Measurements from ENCODE around the gene EFEMP2.
"Not testable (repeated sequence)": the region's sequence is repeated elsewhere in the genome, so short reads cannot be mapped to it uniquely, and the experiment has no call there.

Gene EFEMP2

DNA sequence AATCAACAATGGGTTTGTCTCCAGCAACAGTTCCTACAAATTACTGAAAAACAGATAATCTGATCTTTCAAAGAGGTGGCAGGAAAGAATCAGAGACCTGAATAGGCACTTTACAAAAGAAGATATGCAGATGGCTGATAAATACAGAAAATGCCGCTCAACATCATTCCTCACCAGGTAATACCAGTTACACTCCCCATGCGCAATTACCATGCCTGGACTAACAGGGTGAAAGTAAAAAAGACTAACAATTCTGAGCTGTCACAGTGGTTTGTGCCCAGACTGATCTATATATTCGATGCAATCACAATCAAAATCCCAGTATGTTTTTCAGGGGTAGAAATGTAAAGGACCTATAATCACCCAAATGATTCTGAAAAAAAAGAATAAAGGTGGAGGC lies 28.8 kb downstream of the EFEMP2 start:
- H3K4me3 ChIP-seq (ENCODE audit: low read depth, low read length): no peak overlapping the region
- TF ChIP-seq, protein P1, sequence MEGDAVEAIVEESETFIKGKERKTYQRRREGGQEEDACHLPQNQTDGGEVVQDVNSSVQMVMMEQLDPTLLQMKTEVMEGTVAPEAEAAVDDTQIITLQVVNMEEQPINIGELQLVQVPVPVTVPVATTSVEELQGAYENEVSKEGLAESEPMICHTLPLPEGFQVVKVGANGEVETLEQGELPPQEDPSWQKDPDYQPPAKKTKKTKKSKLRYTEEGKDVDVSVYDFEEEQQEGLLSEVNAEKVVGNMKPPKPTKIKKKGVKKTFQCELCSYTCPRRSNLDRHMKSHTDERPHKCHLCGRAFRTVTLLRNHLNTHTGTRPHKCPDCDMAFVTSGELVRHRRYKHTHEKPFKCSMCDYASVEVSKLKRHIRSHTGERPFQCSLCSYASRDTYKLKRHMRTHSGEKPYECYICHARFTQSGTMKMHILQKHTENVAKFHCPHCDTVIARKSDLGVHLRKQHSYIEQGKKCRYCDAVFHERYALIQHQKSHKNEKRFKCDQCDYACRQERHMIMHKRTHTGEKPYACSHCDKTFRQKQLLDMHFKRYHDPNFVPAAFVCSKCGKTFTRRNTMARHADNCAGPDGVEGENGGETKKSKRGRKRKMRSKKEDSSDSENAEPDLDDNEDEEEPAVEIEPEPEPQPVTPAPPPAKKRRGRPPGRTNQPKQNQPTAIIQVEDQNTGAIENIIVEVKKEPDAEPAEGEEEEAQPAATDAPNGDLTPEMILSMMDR (conservative IDR thresholded peaks at IDR 0.05; ENCODE audit: low read depth, low read length): no peak
- DNase-seq (ENCODE audit: low read depth): no peak

DNA sequence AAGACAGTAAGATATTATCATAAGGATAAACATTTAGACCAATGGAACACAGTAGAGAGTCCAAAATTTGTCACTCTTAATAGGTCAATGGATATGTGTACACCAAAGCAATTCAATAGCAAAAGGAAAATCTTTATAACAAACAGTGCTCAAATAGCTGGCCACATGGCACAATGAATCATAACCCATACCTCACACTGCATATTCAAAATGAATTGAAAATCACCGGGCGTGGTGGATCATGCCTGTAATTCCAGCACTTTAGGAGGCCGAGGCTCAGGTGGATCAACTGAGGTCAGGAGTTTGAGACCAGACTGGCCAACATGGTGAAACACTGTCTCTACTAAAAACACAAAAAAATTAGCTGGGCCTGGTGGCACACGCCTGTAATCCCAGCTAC lies 30.5 kb downstream of the EFEMP2 start:
- DNase-seq (ENCODE audit: low read depth): no peak
- no peak overlapping the region for H3K4me3 ChIP-seq (ENCODE audit: low read depth, low read length)
- TF ChIP-seq, protein P1 (conservative IDR thresholded peaks at IDR 0.05; ENCODE audit: low read depth, low read length): no peak

DNA sequence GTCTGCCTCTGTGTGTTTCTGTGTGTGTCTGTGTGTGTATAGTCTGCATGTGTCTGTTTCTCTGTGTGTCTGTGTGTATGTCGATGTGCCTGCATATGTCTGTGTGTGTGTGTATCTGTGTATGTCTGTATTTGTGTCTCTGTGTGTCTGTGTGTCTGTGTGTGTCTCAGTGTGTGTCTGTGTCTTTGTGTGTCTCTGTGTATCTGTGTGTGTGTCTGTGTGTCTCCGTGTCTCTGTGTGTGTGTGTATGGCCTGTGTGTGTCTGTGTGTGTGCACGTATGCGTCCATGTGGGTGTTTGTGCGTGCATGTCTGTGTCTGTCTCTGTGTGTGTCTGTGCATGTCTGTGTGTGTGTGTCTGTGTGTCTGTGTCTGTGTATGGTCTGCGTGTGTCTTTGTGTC lies 38.4 kb downstream of the EFEMP2 start:
- no peak for DNase-seq (ENCODE audit: low read depth)
- H3K4me3 ChIP-seq (ENCODE audit: low read depth, low read length): peak overlapping the region; percentile 65

DNA sequence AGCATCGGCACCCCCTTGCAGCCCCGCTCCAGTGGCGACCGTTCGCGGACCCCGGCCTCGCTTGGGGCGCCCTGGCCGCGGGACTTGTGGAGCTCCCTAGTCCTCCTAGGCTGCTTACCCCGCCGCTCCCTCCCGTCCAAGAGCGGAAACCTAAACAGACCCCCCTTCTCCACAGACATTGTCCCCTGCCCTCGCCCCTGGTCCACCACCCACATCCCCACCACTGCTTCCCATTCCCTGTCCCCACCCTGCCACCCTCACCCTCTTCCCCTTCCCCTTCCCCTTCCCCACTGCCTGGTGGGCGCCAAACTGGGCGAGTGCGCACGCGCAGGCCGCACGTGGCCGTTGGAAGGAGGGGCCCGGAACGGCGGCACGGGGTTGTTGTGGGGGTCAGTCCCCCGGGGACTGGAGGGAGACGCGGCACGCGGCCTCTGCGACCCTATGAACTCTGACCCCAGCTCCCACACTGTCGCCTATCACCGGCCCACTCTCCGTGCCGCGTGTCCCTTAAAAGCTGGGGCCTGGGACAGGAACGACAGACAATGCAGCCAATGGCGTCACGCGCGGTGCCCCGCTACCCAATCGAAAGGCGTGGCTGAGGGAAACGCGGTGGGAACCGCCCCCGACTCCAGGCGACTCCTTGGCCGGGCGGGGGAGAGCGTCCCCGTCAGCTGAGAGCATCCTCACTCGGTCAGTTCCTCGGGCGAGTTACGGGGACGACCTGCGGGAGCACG lies 39.1 kb downstream of the EFEMP2 start, which contains the start of gene SNX32:
SNX32 (plus strand) TSS at position 667 of the 734 bp plus-strand sequence. CDS start 103 bp downstream, outside the sequence.
- TF ChIP-seq, protein P1 (conservative IDR thresholded peaks at IDR 0.05; ENCODE audit: low read depth, low read length): no peak
- H3K4me3 ChIP-seq (ENCODE audit: low read depth, low read length): peak within 1 kb of the TSS; percentile 65
- DNase-seq (ENCODE audit: low read depth): peak; percentile 96

More for the DNA sequence above, 38.4 kb downstream of the EFEMP2 start:
- TF ChIP-seq, protein P1 (conservative IDR thresholded peaks at IDR 0.05; ENCODE audit: low read depth, low read length): no peak

DNA sequence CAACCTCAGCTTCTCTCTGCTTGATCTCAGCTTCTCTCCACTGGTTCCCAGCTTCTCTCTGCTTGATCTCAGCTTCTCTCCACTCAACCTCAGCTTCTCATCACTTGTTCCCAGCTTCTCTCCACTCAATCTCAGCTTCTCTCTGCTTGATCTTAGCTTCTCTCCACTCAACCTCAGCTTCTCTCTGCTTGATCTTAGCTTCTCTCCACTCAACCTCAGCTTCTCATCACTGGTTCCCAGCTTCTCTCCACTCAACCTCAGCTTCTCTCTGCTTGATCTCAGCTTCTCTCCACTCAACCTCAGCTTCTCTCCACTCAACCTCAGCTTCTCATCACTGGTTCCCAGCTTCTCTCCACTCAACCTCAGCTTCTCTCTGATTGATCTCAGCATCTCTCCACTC lies 40.4 kb downstream of the EFEMP2 start:
- H3K4me3 ChIP-seq (ENCODE audit: low read depth, low read length); DNase-seq (ENCODE audit: low read depth): not testable (repeated sequence)

DNA sequence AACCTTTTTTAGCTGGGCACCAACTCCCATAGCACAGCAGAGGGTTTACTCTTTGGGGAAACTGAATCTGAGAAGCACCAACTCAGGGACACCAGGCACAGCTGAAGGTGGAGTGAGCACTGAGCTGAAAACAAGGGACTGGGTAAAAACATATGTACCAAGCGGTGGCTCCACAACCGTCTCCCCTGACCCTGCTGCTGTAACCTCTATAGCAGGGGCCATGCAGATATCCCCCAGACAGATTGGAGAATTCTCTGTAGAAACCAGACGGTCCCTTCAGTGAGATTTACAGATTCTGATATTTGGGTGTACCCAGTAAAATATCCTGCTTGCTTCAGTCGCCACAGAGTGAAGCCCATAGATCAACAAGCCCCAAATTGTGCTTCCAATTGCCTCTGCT lies 43.1 kb downstream of the EFEMP2 start:
- H3K4me3 ChIP-seq (ENCODE audit: low read depth, low read length): no peak overlapping the region
- no peak for DNase-seq (ENCODE audit: low read depth)
- TF ChIP-seq, protein P1 (conservative IDR thresholded peaks at IDR 0.05; ENCODE audit: low read depth, low read length): no peak

DNA sequence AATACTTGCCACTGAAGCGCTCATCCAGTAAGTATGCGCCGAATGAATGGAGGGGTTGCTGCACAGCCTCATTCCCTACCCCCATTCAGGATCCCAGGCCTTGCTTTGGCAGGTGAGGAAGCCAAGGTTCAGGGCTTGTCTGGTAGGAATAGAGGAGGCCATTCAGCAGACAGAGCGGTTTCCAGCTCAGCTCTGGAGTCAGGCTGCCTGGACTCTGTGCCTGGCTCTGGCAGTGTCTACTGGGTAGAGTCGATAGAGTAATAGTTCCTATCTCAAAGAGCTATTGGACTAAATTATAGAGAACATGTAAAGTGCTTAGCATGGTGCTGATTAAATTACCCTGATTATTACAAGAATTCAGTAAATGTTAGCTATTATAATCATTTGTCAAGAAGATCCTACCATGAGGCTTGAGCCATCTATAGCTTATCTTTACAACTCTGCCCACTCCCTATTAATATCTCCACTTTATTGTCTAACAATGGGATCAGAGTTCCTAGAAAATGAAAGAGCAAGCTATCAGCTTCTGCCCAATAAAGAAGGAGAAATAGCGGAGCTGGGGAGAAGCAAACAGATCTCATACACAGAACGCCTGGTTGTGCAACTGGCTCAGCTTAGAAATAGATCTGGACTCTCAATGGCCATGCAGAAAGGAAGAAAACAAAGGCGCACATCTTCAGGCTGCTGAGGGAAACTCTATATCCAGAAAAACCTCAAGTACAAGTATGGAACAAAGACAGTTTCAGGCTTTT lies 45.4 kb downstream of the EFEMP2 start:
- H3K4me3 ChIP-seq (ENCODE audit: low read depth, low read length): no peak overlapping the region
- no peak for DNase-seq (ENCODE audit: low read depth)
- TF ChIP-seq, protein P1 (conservative IDR thresholded peaks at IDR 0.05; ENCODE audit: low read depth, low read length): no peak

All from choroid plexus epithelial cell (primary cell).